Tongue (tissue), 2 donors: ENCODE measurements around the gene PRTFDC1. TPM values are rescaled to one million over a fixed set of nuclear protein-coding genes. Genes with fewer than 3 reads are reported as not detected.

Experiments
- small RNA-seq: library from RNA; depleted of rRNA; stranded (forward); fragments of <200 nt; gene quantifications from one replicate; pipeline ENCODE3, GENCODE V24; 2014; ENCODE audit warnings: low replicate concordance
- total RNA-seq: library from RNA; depleted of rRNA; stranded (reverse); fragments of >200 nt; gene quantifications from one replicate; pipeline ENCODE4 v1.2.3, GENCODE V29; 2014

PRTFDC1 gene
- total RNA-seq, 1 donor from 2014 or later = 15.4 TPM

Small RNA genes within 50 kb of the gene (small RNA-seq; reads per million reads assigned to genes)
- gene AL512598.1 (not detected), gene RN7SKP241 (not detected)

Other genes starting within 250 kb of the PRTFDC1 start
- gene ARHGAP21, start 228.7 kb downstream of the PRTFDC1 start, total RNA-seq = 85.6 TPM
- gene ENKUR, start 63.6 kb upstream of the PRTFDC1 start, total RNA-seq = 0.21 TPM
- gene THNSL1, start 64.0 kb upstream of the PRTFDC1 start, total RNA-seq = 9.7 TPM
- gene GPR158, start 222.4 kb upstream of the PRTFDC1 start, total RNA-seq = 0.10 TPM